ENCODE measurements around the gene COX6B2. TPM values are rescaled to one million over a fixed set of nuclear protein-coding genes. Genes with fewer than 3 reads are reported as not detected.
A peak's percentile ranks its signal among the peaks of the same experiment; 100 is the strongest.

COX6B2 gene
- total RNA-seq, 1 experiment from 2014 or later, result 0.80 TPM

- peaks cover 13% of the 10 kb centered on the region for H3K36me3 ChIP-seq (ENCODE audit: low read depth, low read length)
- H2AFZ ChIP-seq (ENCODE audit: low read length), result no peak overlapping the region
- intact Hi-C loops (cut with micrococcal nuclease), result loop anchor here (10.0 kb wide), 1 partner anchor 167 kb away; no protein-coding TSS in a partner anchor
- POLR2A ChIA-PET (ENCODE audit: unreplicated experiment), result interaction anchor here (0.5 kb wide), 1 partner anchor 104 kb away, joined by 3 read pairs; no protein-coding TSS in a partner anchor
- TF ChIP-seq EZH2phosphoT487 (IDR thresholded peaks at IDR 0.05; ENCODE audit: borderline replicate concordance, low read length), result no peak
- TF ChIP-seq EZH2 (IDR thresholded peaks at IDR 0.05; ENCODE audit: low read length, unreplicated experiment), result no peak
- H3F3A ChIP-seq (ENCODE audit: low read length, unreplicated experiment), result no peaks in the 10 kb centered on the region
- peaks cover 10% of the 10 kb centered on the region for H4K20me1 ChIP-seq (ENCODE audit: low read length)
- H3K27me3 ChIP-seq (ENCODE audit: low read length), result no peaks in the 10 kb centered on the region
- no peaks in the 10 kb centered on the region for H3K9me2 ChIP-seq (replicated peaks; ENCODE audit: low read length)
- H3K9ac ChIP-seq (ENCODE audit: low read length), result no peak overlapping the region
- CTCF ChIA-PET, result no interaction called here
- H3K4me1 ChIP-seq (ENCODE audit: insufficient read depth, low read length), result peaks cover 24% of the 10 kb centered on the region
- H3K27ac ChIP-seq (ENCODE audit: low read length), result no peak overlapping the region
- H3K4me2 ChIP-seq (ENCODE audit: low read length), result peak overlapping the region; percentile 95
- no peaks in the 10 kb centered on the region for H3K9me3 ChIP-seq (ENCODE audit: low read length)
- ATAC-seq (no peak), DNase-seq (no peak)
- BruUV-seq (replicated peaks), result no TSS peak
- H3K4me3 ChIP-seq (ENCODE audit: low read length), result 0 out of 2 replicates have a peak overlapping the region, but pooled peaks have one; percentile 78
- peaks cover 44% of the 10 kb centered on the region for H3K79me2 ChIP-seq (ENCODE audit: low read length)
Observed at GRCh38 chr19:55382013-55382412, 27.5 kb upstream of the COX6B2 start.

- H3K9ac ChIP-seq (ENCODE audit: low read length), result no peak overlapping the region
- H3K4me3 ChIP-seq (ENCODE audit: low read length), result no peak overlapping the region
- H3K27me3 ChIP-seq (ENCODE audit: low read length), result no peaks in the 10 kb centered on the region
- BruUV-seq (replicated peaks), result no TSS peak
- H3K4me2 ChIP-seq (ENCODE audit: low read length), result no peak overlapping the region
- H3K4me1 ChIP-seq (ENCODE audit: insufficient read depth, low read length), result peaks cover 23% of the 10 kb centered on the region
- no peaks in the 10 kb centered on the region for H3K9me2 ChIP-seq (replicated peaks; ENCODE audit: low read length)
- POLR2A ChIA-PET (ENCODE audit: unreplicated experiment), result no interaction called here
- CTCF ChIA-PET, result no interaction called here
- 0 out of 2 replicates have a peak, but pooled peaks cover 3% of the 10 kb centered on the region for H3K36me3 ChIP-seq (ENCODE audit: low read depth, low read length)
- intact Hi-C loops (cut with micrococcal nuclease), result no loop called here
- ATAC-seq (no peak), DNase-seq (no peak)
- H2AFZ ChIP-seq (ENCODE audit: low read length), result no peak overlapping the region
- H4K20me1 ChIP-seq (ENCODE audit: low read length), result no peaks in the 10 kb centered on the region
- peaks cover 23% of the 10 kb centered on the region for H3K79me2 ChIP-seq (ENCODE audit: low read length)
- TF ChIP-seq EZH2 (IDR thresholded peaks at IDR 0.05; ENCODE audit: low read length, unreplicated experiment) (no peak), CTCF (conservative IDR thresholded peaks at IDR 0.05; ENCODE audit: low read depth, low read length) (no peak), EZH2phosphoT487 (IDR thresholded peaks at IDR 0.05; ENCODE audit: borderline replicate concordance, low read length) (no peak)
- no peaks in the 10 kb centered on the region for H3F3A ChIP-seq (ENCODE audit: low read length, unreplicated experiment)
- H3K9me3 ChIP-seq (ENCODE audit: low read length), result no peaks in the 10 kb centered on the region
- H3K27ac ChIP-seq (ENCODE audit: low read length), result no peak overlapping the region
Observed at GRCh38 chr19:55379174-55379573, 24.7 kb upstream of the COX6B2 start.

GRCh38 chr19:55377356-55378131, 23.0 kb upstream of the COX6B2 start:
- ChIA-PET CTCF (no interaction called here), POLR2A (ENCODE audit: unreplicated experiment) (no interaction called here)
- Histone ChIP-seq H3F3A (ENCODE audit: low read length, unreplicated experiment) (no peaks in the 10 kb centered on the region), H3K9me3 (ENCODE audit: low read length) (no peaks in the 10 kb centered on the region), H3K9me2 (replicated peaks; ENCODE audit: low read length) (no peaks in the 10 kb centered on the region), H3K27ac (ENCODE audit: low read length) (no peak overlapping the region), H3K79me2 (ENCODE audit: low read length) (peaks cover 13% of the 10 kb centered on the region), H3K36me3 (ENCODE audit: low read depth, low read length) (0 out of 2 replicates have a peak, but pooled peaks cover 3% of the 10 kb centered on the region), H3K9ac (ENCODE audit: low read length) (no peak overlapping the region), H3K4me3 (ENCODE audit: low read length) (no peak overlapping the region), H3K4me2 (ENCODE audit: low read length) (no peak overlapping the region), H2AFZ (ENCODE audit: low read length) (no peak overlapping the region), H3K27me3 (ENCODE audit: low read length) (no peaks in the 10 kb centered on the region), H3K4me1 (ENCODE audit: insufficient read depth, low read length) (peaks cover 31% of the 10 kb centered on the region), H4K20me1 (ENCODE audit: low read length) (no peaks in the 10 kb centered on the region)
- BruUV-seq (replicated peaks), result no TSS peak
- DNase-seq, result no peak
- no peak for ATAC-seq
- intact Hi-C loops (cut with micrococcal nuclease), result no loop called here
- no peak for TF ChIP-seq EZH2phosphoT487 (IDR thresholded peaks at IDR 0.05; ENCODE audit: borderline replicate concordance, low read length)
- no peak for TF ChIP-seq EZH2 (IDR thresholded peaks at IDR 0.05; ENCODE audit: low read length, unreplicated experiment)
- no peak for TF ChIP-seq CTCF (conservative IDR thresholded peaks at IDR 0.05; ENCODE audit: low read depth, low read length)

Measured in PC-3 (cell line).